ENCODE data around the gene LRIG2. TPM values are rescaled to one million over a fixed set of nuclear protein-coding genes. Genes with fewer than 3 reads are reported as not detected.
"Not testable (repeated sequence)": the region's sequence is repeated elsewhere in the genome, so short reads cannot be mapped to it uniquely, and the experiment has no call there.

The LRIG2 gene
- total and polyA plus RNA-seq, 3 experiments from 2014 or later = 7.7 to 8.2 (median 8.1) TPM

GRCh38 chr1:113036639-113037321 is 36.2 kb upstream of the LRIG2 start:
- CTCF ChIA-PET = interaction anchor here (0.6 kb wide), 1 partner anchor 176 kb away, joined by 3 read pairs; no protein-coding TSS in a partner anchor

GRCh38 chr1:113040041-113040440 is 33.0 kb upstream of the LRIG2 start:
- Histone ChIP-seq H3K27ac (ENCODE audit: low read depth, low read length) (no peak overlapping the region), H3K27me3 (ENCODE audit: insufficient read depth, low read length, poor library complexity, severe bottlenecking) (no peaks in the 10 kb centered on the region), H3K9me3 (ENCODE audit: low read length) (no peaks in the 10 kb centered on the region), H3K4me3 (ENCODE audit: low read length) (no peak overlapping the region), H3K4me1 (ENCODE audit: insufficient read depth, low read length) (peaks cover 13% of the 10 kb centered on the region), H3K36me3 (ENCODE audit: insufficient read depth, low read length) (no peaks in the 10 kb centered on the region)
- DNase-seq = no peak
- Mint-ChIP-seq H3K27ac (no peak overlapping the region), H3K36me3 (peaks cover 0 to 1% (median 0%) of the 10 kb centered on the region in 3 donors), H3K9me3 (no peaks in the 10 kb centered on the region), H3K4me1 (peaks cover 18 to 26% (median 25%) of the 10 kb centered on the region in 3 donors), H3K4me3 (no peak overlapping the region), H3K27me3 (no peaks in the 10 kb centered on the region)
- CTCF ChIA-PET = no interaction called here
- POLR2A ChIA-PET = no interaction called here

More at GRCh38 chr1:113036639-113037321, 36.2 kb upstream of the LRIG2 start:
- Histone ChIP-seq H3K36me3 (ENCODE audit: insufficient read depth, low read length) (no peaks in the 10 kb centered on the region), H3K27me3 (ENCODE audit: insufficient read depth, low read length, poor library complexity, severe bottlenecking) (no peaks in the 10 kb centered on the region), H3K4me1 (ENCODE audit: insufficient read depth, low read length) (no peaks in the 10 kb centered on the region), H3K27ac (ENCODE audit: low read depth, low read length) (no peak overlapping the region), H3K9me3 (ENCODE audit: low read length) (no peaks in the 10 kb centered on the region), H3K4me3 (ENCODE audit: low read length) (no peak overlapping the region)
- Mint-ChIP-seq H3K9me3 (no peaks in the 10 kb centered on the region), H3K36me3 (no peaks in the 10 kb centered on the region), H3K27me3 (no peaks in the 10 kb centered on the region), H3K4me3 (no peak overlapping the region), H3K27ac (peak overlapping the region in 1 of 8 donors; percentile 47), H3K4me1 (peaks cover 2 to 7% (median 3%) of the 10 kb centered on the region in 3 donors)
- POLR2A ChIA-PET = interaction anchor here (0.5 kb wide), 1 partner anchor 9 kb away, joined by 5 read pairs; no protein-coding TSS in a partner anchor
- no peak for DNase-seq

DNA sequence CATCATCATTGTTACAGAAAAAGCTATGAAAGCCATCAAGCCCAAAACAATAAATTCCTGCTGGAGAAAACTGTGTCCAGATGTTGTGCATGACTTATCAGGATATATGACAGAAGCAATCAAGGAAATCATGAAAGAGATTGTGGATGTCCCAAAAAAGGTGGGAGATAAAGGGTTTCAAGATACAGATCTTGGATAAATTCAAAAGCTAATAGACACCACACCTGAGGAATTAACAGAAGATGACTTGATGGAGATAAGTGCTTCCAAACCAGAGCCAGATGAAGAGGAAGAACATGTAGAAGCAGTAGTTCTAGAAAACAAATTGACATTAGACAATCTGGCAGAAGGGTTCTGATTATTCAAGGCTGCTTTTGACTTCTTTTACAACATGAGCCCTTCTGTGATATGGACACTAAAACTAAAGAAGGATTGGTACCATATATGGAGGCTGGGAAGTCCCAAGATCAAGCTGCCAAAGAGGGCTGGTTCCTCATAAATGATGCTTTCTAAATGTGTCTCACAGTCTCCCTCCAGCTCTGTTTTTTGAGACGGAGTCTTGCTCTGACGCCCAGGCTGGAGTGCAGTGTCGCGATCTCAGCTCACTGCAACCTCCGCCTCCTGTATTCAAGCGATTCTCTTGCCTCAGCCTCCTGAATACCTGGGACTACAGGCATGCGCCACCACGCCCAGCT is 32.1 kb upstream of the LRIG2 start:
- no peak overlapping the region for H3K4me3 ChIP-seq (ENCODE audit: low read length)

DNA sequence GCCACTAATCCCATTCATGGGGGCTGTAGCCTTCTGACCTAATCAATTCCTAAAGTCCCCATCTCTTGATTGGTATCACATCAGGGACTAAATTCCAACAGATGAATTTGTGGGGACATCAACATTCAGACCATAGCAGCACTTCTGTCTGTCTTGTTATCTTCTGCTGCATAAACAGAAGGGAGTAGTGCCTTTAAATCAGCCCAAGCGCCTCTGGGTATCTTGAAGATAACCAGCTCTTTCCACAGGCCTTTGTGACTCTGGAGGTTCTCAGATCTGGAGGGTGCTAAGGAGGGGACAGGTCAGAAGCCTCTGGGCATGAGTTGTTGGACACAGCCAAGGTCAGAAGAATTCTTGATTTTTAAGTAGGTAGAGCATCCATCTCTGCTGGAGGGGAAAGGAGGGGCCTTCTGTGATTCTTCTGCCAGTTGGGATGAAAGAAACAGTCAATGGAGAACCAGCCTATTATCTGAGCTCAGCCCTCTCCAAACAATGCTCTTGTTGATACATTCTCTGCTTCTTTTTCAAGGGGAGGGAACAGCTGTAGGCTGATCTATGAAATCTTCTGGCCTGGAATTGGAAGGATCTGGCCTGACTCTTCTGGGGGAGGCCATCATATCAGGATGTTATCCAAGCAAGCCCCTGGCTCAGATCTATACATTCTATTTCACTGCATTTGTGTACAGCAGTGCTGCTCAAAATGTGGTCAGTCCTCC is 31.3 kb upstream of the LRIG2 start:
- ChIA-PET POLR2A (no interaction called here), CTCF (interaction anchor here (0.6 to 1.8 kb wide), 5 partner anchors 31 to 327 kb away, joined by 3 to 9 read pairs (median 3); partner anchors contain the start of genes LRIG2 and PPM1J)
- Histone ChIP-seq H3K4me3 (ENCODE audit: low read length) (no peak overlapping the region), H3K36me3 (ENCODE audit: insufficient read depth, low read length) (no peaks in the 10 kb centered on the region), H3K4me1 (ENCODE audit: insufficient read depth, low read length) (peaks cover 21% of the 10 kb centered on the region), H3K27me3 (ENCODE audit: insufficient read depth, low read length, poor library complexity, severe bottlenecking) (no peaks in the 10 kb centered on the region), H3K27ac (ENCODE audit: low read depth, low read length) (peak overlapping the region; percentile 5), H3K9me3 (ENCODE audit: low read length) (no peaks in the 10 kb centered on the region)
- DNase-seq = no peak
- peak overlapping the region in 1 of 7 donors; percentile 20 for H3K4me3 Mint-ChIP-seq
- no peaks in the 10 kb centered on the region for H3K9me3 Mint-ChIP-seq
- no peaks in the 10 kb centered on the region for H3K27me3 Mint-ChIP-seq
- peaks cover 0 to 3% (median 0%) of the 10 kb centered on the region in 3 donors for H3K36me3 Mint-ChIP-seq
- peak overlapping the region in 6 of 8 donors; percentile 7 to 78 (median 68) for H3K27ac Mint-ChIP-seq
- H3K4me1 Mint-ChIP-seq = peaks cover 24 to 38% (median 34%) of the 10 kb centered on the region in 3 donors

More for the DNA sequence above, 32.1 kb upstream of the LRIG2 start:
- Histone ChIP-seq H3K9me3 (ENCODE audit: low read length) (no peaks in the 10 kb centered on the region), H3K4me1 (ENCODE audit: insufficient read depth, low read length) (peaks cover 13% of the 10 kb centered on the region), H3K36me3 (ENCODE audit: insufficient read depth, low read length) (no peaks in the 10 kb centered on the region), H3K27ac (ENCODE audit: low read depth, low read length) (no peak overlapping the region), H3K27me3 (ENCODE audit: insufficient read depth, low read length, poor library complexity, severe bottlenecking) (no peaks in the 10 kb centered on the region)
- no peaks in the 10 kb centered on the region for H3K9me3 Mint-ChIP-seq
- no peak for DNase-seq
- ChIA-PET POLR2A (no interaction called here), CTCF (no interaction called here)
- peak overlapping the region in 4 of 8 donors; percentile 8 to 78 (median 50) for H3K27ac Mint-ChIP-seq
- no peaks in the 10 kb centered on the region for H3K27me3 Mint-ChIP-seq
- H3K4me3 Mint-ChIP-seq = no peak overlapping the region
- H3K4me1 Mint-ChIP-seq = peaks cover 20 to 33% (median 29%) of the 10 kb centered on the region in 3 donors
- H3K36me3 Mint-ChIP-seq = peaks cover 0 to 3% (median 0%) of the 10 kb centered on the region in 3 donors

DNA sequence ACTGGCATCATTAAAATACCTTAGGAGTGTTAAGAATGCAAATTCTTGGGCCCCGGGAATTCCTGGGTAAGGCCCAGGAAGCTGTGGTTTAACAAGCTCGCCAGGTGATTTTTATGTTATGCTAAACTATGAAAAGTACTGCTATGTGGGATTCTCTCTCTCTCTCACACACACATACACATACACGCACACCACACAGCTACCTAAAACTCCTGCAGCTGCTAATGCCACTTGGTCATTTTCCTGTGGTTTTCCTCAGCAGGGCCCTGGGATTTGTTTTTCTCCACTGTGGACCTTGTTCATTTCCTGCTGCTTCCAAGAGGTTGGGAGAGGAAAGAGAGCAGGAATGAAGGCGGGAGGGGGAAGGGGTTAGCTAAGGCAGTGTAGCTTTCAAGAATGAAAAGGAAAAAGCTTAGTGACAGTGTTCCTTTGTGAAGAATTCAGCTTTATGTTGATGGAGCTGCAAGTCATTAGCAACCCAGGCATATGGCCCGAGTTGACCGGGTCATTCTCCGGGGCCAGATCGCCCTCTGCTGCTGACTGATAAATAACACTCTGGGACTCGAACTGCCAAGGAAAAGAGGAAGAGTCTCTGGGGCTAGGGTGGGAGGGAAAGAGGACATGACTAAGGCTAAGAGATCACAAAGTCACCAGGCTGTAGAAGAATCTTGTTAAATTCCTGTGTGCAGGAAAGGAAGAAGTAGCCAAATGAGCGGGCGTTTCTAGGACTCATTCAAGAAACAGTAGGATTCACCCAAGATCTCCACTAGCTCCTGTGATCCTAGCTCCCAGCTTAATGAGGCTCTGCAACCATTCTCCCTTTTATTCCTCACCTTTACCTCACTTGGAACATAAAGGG is 30.5 kb upstream of the LRIG2 start:
- H3K9me3 ChIP-seq (ENCODE audit: low read length) = no peaks in the 10 kb centered on the region
- peaks cover 0 to 1% (median 0%) of the 10 kb centered on the region in 5 donors for H3K9me3 Mint-ChIP-seq
- ChIA-PET CTCF (interaction anchor here (0.6 to 1.8 kb wide), 5 partner anchors 31 to 327 kb away, joined by 3 to 9 read pairs (median 3); partner anchors contain the start of genes LRIG2 and PPM1J), POLR2A (no interaction called here)
- H3K4me3 Mint-ChIP-seq = peak overlapping the region in 1 of 7 donors; percentile 35
- peaks cover 31 to 46% (median 42%) of the 10 kb centered on the region in 3 donors for H3K4me1 Mint-ChIP-seq
- H3K4me1 ChIP-seq (ENCODE audit: insufficient read depth, low read length) = peaks cover 28% of the 10 kb centered on the region
- DNase-seq = no peak
- no peaks in the 10 kb centered on the region for H3K36me3 ChIP-seq (ENCODE audit: insufficient read depth, low read length)
- H3K27ac Mint-ChIP-seq = peak overlapping the region in 7 of 8 donors; percentile 12 to 77 (median 70)
- peaks cover 0 to 3% (median 0%) of the 10 kb centered on the region in 3 donors for H3K36me3 Mint-ChIP-seq
- peak overlapping the region; percentile 5 for H3K27ac ChIP-seq (ENCODE audit: low read depth, low read length)
- H3K4me3 ChIP-seq (ENCODE audit: low read length) = no peak overlapping the region
- H3K27me3 ChIP-seq (ENCODE audit: insufficient read depth, low read length, poor library complexity, severe bottlenecking) = no peaks in the 10 kb centered on the region
- H3K27me3 Mint-ChIP-seq = no peaks in the 10 kb centered on the region

GRCh38 chr1:113043144-113043488 is 29.9 kb upstream of the LRIG2 start:
- H3K27me3 Mint-ChIP-seq; H3K27me3 ChIP-seq (ENCODE audit: insufficient read depth, low read length, poor library complexity, severe bottlenecking); H3K4me3 Mint-ChIP-seq; H3K36me3 Mint-ChIP-seq; POLR2A ChIA-PET; H3K9me3 Mint-ChIP-seq; H3K36me3 ChIP-seq (ENCODE audit: insufficient read depth, low read length); H3K4me3 ChIP-seq (ENCODE audit: low read length); DNase-seq; H3K27ac ChIP-seq (ENCODE audit: low read depth, low read length); H3K9me3 ChIP-seq (ENCODE audit: low read length): not testable (repeated sequence)
- H3K4me1 ChIP-seq (ENCODE audit: insufficient read depth, low read length) = peaks cover 34% of the 10 kb centered on the region
- peak overlapping the region in 1 of 8 donors; percentile 70 for H3K27ac Mint-ChIP-seq
- CTCF ChIA-PET = interaction anchor here (1.3 to 1.8 kb wide), 2 partner anchors 30 to 162 kb away, joined by 3 to 9 read pairs; partner anchors contain the start of gene LRIG2
- H3K4me1 Mint-ChIP-seq = peaks cover 36 to 51% (median 47%) of the 10 kb centered on the region in 3 donors

DNA sequence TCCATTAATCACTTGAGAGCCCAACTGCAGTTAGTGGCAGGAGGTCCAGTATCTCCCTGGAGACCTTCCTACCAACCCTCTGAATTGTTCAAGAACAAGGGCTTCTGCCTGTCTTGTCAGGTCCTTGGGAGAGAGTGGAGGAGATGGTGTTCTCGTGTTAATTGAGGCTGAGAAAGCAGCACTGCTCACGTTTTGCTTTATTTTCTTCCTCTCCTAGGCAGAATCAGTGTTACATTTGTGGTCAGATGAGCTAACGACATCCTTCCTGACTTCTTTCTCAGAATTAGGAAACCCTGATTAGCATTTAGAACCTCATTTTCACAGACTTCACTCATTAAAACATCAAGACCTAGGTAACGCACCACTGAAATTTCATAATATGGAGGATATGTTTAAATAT is 26.4 kb upstream of the LRIG2 start:
- Mint-ChIP-seq H3K27ac (peak overlapping the region; percentile 3 to 97 (median 88)), H3K4me1 (peaks cover 45 to 60% (median 53%) of the 10 kb centered on the region in 3 donors), H3K36me3 (peaks cover 0 to 3% (median 0%) of the 10 kb centered on the region in 3 donors), H3K4me3 (peak overlapping the region; percentile 5 to 83 (median 69)), H3K27me3 (no peaks in the 10 kb centered on the region), H3K9me3 (peaks cover 0 to 1% (median 0%) of the 10 kb centered on the region in 5 donors)
- CTCF ChIA-PET = no interaction called here
- POLR2A ChIA-PET = no interaction called here
- peaks cover 34% of the 10 kb centered on the region for H3K4me1 ChIP-seq (ENCODE audit: insufficient read depth, low read length)
- no peaks in the 10 kb centered on the region for H3K36me3 ChIP-seq (ENCODE audit: insufficient read depth, low read length)
- H3K4me3 ChIP-seq (ENCODE audit: low read length) = peak overlapping the region; percentile 36
- H3K27ac ChIP-seq (ENCODE audit: low read depth, low read length) = no peak overlapping the region
- no peaks in the 10 kb centered on the region for H3K9me3 ChIP-seq (ENCODE audit: low read length)
- no peaks in the 10 kb centered on the region for H3K27me3 ChIP-seq (ENCODE audit: insufficient read depth, low read length, poor library complexity, severe bottlenecking)
- peak in 2 of 5 donors; percentile 17 to 19 for DNase-seq

All from CD8-positive, alpha-beta memory T cell (primary cell).